ENCODE results near the gene C15orf62. TPM values are rescaled to one million over a fixed set of nuclear protein-coding genes. Genes with fewer than 3 reads are reported as not detected.

C15orf62 gene
- polyA plus RNA-seq, 1 donor (not counting 4 experiments of a cell fraction or from before 2014, with no cell fraction given) = 0.14 TPM

- Histone ChIP-seq H3K79me2 (ENCODE audit: control insufficient read depth, insufficient read depth, low read length) (peaks cover 19% of the 10 kb centered on the region), H3K4me2 (ENCODE audit: control insufficient read depth, extremely low read depth, insufficient read depth, low read depth, low read length) (no peak overlapping the region), H3K27ac (ENCODE audit: control insufficient read depth, insufficient read depth, low read length) (no peak overlapping the region), H3K36me3 (ENCODE audit: control insufficient read depth in 2 of 2, extremely low read depth in 1 of 2, insufficient read depth in 2 of 2, low read length in 2 of 2) (peaks cover 2 to 3% of the 10 kb centered on the region in 2 experiments), H3K4me1 (ENCODE audit: control insufficient read depth, extremely low read depth, insufficient read depth, low read length) (peaks cover 63% of the 10 kb centered on the region), H3K4me3 (ENCODE audit: control insufficient read depth in 2 of 3, extremely low read depth in 1 of 3, insufficient read depth in 2 of 3, low read depth in 1 of 3, low read length in 3 of 3) (no peak overlapping the region), H3K27me3 (ENCODE audit: control insufficient read depth, extremely low read depth, insufficient read depth, low read length) (no peaks in the 10 kb centered on the region), H4K20me1 (ENCODE audit: control insufficient read depth, extremely low read depth, insufficient read depth, low read length) (no peaks in the 10 kb centered on the region), H3K9ac (ENCODE audit: control insufficient read depth, extremely low read depth, insufficient read depth, low read length) (no peak overlapping the region), H3K9me1 (ENCODE audit: control insufficient read depth, extremely low read depth, insufficient read depth, low read length) (peaks cover 2% of the 10 kb centered on the region), H2AFZ (ENCODE audit: control insufficient read depth, low read length) (no peak overlapping the region), H3K9me3 (ENCODE audit: control insufficient read depth, low read depth, low read length) (no peaks in the 10 kb centered on the region)
- DNase-seq (ENCODE audit: low read depth, low spot score) (no peak), FAIRE-seq (no peak)
- TF ChIP-seq, protein P1, sequence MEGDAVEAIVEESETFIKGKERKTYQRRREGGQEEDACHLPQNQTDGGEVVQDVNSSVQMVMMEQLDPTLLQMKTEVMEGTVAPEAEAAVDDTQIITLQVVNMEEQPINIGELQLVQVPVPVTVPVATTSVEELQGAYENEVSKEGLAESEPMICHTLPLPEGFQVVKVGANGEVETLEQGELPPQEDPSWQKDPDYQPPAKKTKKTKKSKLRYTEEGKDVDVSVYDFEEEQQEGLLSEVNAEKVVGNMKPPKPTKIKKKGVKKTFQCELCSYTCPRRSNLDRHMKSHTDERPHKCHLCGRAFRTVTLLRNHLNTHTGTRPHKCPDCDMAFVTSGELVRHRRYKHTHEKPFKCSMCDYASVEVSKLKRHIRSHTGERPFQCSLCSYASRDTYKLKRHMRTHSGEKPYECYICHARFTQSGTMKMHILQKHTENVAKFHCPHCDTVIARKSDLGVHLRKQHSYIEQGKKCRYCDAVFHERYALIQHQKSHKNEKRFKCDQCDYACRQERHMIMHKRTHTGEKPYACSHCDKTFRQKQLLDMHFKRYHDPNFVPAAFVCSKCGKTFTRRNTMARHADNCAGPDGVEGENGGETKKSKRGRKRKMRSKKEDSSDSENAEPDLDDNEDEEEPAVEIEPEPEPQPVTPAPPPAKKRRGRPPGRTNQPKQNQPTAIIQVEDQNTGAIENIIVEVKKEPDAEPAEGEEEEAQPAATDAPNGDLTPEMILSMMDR (optimal IDR thresholded peaks at IDR 0.05 in 1 of 3, IDR thresholded peaks at IDR 0.05 in 1 of 3, conservative IDR thresholded peaks at IDR 0.05 in 1 of 3; ENCODE audit: extremely low read depth in 1 of 3, insufficient read depth in 2 of 3, low read length in 3 of 3) = no peak
- TF ChIP-seq EZH2 (IDR thresholded peaks at IDR 0.05; ENCODE audit: low read length) = no peak
- dilution Hi-C loops (cut with MboI; ENCODE audit: extremely low pct_ligation_motif_present, low sequenced_read_pairs) = loop anchor here (10.0 kb wide), 1 partner anchor 95 kb away; no protein-coding TSS in a partner anchor
Observed at GRCh38 chr15:40789999-40790398, 20.2 kb downstream of the C15orf62 start.

- peaks cover 2 to 3% of the 10 kb centered on the region in 2 experiments for H3K36me3 ChIP-seq (ENCODE audit: control insufficient read depth in 2 of 2, extremely low read depth in 1 of 2, insufficient read depth in 2 of 2, low read length in 2 of 2)
- FAIRE-seq = no peak
Observed at GRCh38 chr15:40790718-40791117, 20.9 kb downstream of the C15orf62 start.

More at GRCh38 chr15:40790718-40791117, 20.9 kb downstream of the C15orf62 start:
- dilution Hi-C loops (cut with MboI; ENCODE audit: extremely low pct_ligation_motif_present, low sequenced_read_pairs) = no loop called here
- no peak overlapping the region for H3K9ac ChIP-seq (ENCODE audit: control insufficient read depth, extremely low read depth, insufficient read depth, low read length)
- no peak overlapping the region for H2AFZ ChIP-seq (ENCODE audit: control insufficient read depth, low read length)
- H3K4me1 ChIP-seq (ENCODE audit: control insufficient read depth, extremely low read depth, insufficient read depth, low read length) = peaks cover 58% of the 10 kb centered on the region
- H3K27ac ChIP-seq (ENCODE audit: control insufficient read depth, insufficient read depth, low read length) = peak overlapping the region; percentile 65
- H3K27me3 ChIP-seq (ENCODE audit: control insufficient read depth, extremely low read depth, insufficient read depth, low read length) = no peaks in the 10 kb centered on the region
- H3K79me2 ChIP-seq (ENCODE audit: control insufficient read depth, insufficient read depth, low read length) = peaks cover 18% of the 10 kb centered on the region
- DNase-seq (ENCODE audit: low read depth, low spot score) = no peak
- H4K20me1 ChIP-seq (ENCODE audit: control insufficient read depth, extremely low read depth, insufficient read depth, low read length) = no peaks in the 10 kb centered on the region
- H3K9me1 ChIP-seq (ENCODE audit: control insufficient read depth, extremely low read depth, insufficient read depth, low read length) = peaks cover 2% of the 10 kb centered on the region
- TF ChIP-seq, protein P1 (optimal IDR thresholded peaks at IDR 0.05 in 1 of 3, IDR thresholded peaks at IDR 0.05 in 1 of 3, conservative IDR thresholded peaks at IDR 0.05 in 1 of 3; ENCODE audit: extremely low read depth in 1 of 3, insufficient read depth in 2 of 3, low read length in 3 of 3) = no peak
- no peak for TF ChIP-seq EZH2 (IDR thresholded peaks at IDR 0.05; ENCODE audit: low read length)
- H3K4me3 ChIP-seq (ENCODE audit: control insufficient read depth in 2 of 3, extremely low read depth in 1 of 3, insufficient read depth in 2 of 3, low read depth in 1 of 3, low read length in 3 of 3) = no peak overlapping the region
- no peaks in the 10 kb centered on the region for H3K9me3 ChIP-seq (ENCODE audit: control insufficient read depth, low read depth, low read length)
- H3K4me2 ChIP-seq (ENCODE audit: control insufficient read depth, extremely low read depth, insufficient read depth, low read depth, low read length) = peak overlapping the region; percentile 8
